ENCODE results near the gene LYST.

The LYST gene

DNA sequence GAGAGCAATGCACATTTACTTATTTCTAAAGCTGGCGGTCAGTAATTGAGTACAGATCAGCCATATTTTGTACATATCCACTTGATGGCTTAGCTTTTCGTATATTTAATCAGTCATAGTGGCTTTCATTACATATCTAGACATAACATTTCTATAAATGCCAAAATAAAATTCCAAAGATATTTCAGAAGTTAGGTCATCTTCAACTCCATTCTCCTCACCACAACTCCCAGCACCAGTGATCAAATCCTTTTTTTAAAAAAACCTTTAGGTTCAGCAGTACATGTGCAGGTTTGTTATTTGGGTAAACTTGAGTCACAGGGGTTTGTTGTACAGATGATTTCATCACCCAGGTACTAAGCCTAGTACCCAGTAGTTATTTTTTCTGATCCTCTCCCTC lies 163.2 kb downstream of the LYST start:
- no peak for DNase-seq

DNA sequence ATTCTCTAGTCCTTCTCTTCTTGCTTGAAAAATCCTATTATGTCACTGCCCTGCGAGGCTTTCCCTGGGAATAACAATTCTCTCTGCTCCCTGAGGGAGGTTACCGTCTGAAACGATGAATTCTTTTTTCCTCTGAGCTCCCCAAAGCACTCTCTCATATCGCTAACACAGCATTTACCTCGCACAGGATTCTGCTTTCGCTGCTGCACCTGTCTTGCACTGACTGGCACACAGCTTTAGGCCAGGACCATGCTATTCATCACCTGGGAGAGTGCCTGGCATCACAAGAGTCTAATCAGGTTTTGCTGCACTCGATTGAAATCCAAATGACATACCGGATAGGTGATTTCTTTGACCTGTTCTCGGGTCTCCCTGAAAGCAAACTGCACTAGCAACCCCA lies 164.3 kb downstream of the LYST start:
- no peak for DNase-seq

DNA sequence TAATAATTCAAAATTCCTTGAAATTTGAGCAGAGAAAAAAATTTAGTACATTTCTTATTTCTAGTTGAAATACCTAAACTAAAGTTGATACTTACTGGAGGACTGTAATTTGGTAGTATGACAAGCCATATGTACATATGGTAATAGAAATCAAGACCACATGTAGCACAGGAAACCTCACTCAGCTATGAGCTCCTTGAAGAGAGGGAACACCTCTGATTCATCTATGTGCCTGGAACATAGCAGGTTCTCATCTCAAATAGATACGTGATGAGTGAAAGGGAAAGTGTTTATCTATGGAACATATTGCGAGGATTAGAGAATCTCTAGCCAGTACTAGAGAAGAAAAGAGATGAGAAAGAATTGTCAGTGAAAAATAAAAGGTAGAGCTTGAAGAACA lies 169.2 kb downstream of the LYST start:
- DNase-seq, result no peak

DNA sequence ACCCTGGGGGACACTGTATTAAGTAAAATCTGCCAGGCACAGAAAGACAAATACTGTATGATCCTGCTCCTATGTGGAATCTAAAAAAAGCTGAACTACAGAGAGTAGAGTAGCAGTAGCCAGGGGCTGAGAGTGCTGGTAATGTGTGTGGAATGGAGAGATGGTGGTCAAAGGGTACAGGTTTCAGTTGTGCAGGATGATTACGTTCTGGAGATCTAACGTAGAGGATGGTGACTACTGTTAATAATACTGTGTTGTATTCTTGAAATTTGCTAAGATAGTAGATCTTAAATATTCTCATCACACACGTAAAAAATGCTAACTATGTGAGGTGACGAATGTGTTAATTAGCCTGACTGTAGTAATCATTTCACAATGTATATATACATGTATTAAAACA lies 177.3 kb downstream of the LYST start:
- DNase-seq, result no peak

DNA sequence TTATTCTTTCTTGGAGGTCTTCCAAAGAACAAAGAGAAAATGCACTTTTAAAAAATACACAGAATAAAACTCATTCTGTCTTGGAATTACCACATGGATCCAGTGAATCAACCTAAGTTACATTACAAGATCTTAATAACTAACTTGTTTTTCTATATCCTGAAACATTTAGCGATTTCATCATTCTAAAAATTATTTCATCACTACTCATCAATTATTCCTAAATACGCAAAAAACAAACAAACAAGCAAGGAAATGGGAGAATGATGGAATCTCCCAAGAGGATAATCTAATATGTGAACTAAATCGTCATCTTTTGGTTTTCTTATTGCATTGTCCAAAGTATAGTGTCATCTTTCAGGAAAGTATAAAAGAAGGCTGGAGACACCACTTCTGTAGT lies 178.6 kb downstream of the LYST start:
- no peak for DNase-seq

DNA sequence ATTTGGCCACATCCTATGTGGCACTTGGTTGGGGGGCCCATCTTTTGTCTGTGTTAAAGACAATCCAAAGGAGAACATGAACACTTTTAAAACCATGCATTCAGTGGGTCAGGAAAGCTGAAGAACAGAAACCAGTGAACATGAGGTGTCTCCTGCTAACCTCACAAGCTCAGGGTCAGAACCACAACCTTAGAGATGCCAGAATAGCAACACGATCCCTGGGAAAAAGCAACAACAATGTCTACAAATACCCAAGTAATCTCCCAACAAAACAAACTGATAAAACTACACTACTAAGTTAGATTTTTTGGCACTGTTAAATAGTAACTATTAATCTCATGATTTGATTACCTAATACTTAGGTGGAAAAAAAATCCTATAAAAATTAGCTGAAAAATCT lies 183.1 kb downstream of the LYST start:
- no peak for DNase-seq

DNA sequence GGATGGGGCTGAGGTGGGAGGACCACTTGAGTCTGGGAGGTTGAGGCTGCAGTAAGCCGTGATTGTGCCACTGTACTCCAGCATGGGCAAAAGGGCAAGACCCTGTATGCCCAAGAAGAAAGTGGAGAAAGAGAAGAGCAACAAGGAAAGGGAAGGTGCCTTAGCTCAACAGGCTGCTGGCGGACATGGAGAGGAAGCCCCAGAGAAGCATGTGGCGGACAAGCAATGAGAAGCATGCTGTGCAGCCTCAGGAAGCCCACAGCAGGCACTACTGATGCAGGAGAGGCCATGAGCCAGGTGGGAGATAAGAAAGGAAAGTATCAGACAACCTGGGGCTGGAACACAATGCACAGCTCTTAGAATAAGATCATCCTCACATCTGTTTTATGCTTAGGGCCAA lies 184.5 kb downstream of the LYST start:
- no peak for DNase-seq

DNA sequence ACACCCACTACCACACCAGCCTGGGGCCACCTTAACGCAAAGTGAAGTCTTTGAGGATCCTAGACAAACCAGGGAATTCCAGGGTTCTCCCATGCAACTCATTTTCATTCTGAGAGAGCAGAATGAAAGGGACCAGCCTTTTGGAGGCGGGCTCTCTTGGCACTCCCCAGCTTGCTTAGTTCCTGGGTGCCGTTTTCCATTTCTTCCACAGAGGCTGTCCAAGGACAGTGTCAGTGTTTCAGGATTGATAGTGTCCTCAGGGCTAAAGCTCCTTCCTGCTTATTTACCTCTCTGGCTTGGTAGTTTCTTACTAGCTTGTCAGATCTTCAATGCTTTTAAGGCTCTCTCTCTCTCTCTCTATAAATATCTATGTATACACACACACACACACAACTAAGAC lies 187.1 kb downstream of the LYST start:
- no peak for DNase-seq

DNA sequence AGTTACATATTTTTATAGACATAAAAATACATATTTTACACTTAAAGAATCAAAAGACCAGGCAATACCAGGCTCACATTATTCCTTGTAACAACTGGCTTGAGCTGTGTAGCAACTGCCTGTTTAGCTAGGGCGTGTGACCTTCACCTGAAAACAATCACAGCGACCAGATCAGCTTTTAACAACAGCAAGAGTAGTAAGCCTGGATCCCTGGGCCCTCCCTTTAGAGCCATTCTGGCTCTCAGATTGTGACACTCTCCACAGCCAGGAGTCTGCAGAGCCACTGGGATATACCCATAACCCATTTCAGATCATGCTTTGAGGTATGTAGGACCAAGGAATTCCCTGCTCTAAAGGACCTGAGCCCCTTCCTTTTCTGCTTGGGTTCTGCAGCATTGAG lies 187.7 kb downstream of the LYST start:
- no peak for DNase-seq

DNA sequence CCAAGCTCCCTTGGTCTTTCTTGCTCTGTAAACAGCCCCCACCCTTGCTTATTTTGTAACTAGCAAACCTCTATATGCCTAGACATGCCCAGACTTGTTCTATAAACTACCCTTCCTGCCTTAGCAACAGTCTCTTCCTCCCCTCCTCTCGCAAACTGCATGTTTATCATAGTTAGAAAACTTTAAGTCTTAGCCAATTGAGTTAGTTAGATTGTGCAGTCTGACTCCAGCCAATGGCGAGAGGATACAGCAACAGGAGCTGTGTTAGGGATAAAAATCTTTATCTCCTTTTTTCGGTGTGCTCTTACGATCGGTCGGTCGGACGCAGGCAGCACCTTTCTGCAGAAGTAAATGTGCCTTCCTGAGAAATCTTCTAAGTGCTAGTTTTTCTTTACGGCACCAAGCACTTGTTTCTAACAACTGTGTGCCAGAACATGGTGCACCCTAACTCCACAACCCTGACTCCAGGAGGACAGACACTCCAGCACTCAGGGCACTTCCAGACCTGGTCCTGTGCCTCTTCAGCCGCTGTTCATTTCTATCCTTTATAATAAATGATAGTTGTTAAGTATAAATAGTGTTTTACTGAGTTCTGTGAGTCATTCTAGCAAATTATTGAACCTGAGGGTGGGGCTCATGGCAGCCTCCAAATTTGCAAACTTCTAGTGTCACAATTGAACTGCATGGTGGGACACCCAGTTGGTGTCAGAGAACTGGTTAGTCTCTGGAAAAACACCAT lies 191.4 kb downstream of the LYST start:
- no peak for DNase-seq

DNA sequence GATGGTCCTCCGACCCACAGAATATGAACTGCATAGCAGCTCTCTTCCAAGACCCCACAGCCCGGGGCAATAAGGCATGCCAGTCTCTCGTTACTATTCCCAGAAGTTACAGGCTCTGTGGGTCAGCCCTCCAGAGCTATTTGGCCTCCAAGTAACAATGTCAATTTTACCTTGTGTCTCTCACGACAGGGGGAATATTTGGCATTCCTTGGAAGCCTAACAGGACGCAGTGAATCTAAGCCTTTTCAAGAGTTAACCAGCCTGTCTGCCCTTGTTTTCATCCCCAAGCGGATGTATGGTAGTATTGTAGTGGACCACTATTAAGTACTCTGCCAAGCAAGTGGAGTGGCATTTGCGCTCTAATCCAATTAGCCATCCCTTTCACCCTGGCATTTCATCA lies 192.7 kb downstream of the LYST start:
- DNase-seq, result no peak

DNA sequence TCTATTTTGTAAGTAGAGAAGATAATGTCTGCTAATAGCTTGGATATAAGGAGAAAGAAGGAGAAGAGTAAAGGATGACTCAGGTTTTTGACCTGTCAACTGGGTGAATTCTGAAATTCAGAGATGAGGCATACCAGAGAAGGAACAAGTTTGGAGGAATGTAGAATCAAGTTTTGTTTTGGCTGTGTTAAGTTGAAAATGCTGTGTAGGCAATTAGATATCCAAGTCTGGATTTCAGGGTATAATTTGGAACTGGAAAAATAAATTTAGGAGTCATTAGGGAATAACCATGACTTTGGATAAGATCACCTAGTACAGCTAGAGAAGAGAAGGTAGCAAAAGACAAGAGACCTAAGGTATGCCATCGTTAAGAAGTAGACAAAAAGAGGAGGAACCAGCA lies 194.7 kb downstream of the LYST start:
- DNase-seq, result no peak

DNA sequence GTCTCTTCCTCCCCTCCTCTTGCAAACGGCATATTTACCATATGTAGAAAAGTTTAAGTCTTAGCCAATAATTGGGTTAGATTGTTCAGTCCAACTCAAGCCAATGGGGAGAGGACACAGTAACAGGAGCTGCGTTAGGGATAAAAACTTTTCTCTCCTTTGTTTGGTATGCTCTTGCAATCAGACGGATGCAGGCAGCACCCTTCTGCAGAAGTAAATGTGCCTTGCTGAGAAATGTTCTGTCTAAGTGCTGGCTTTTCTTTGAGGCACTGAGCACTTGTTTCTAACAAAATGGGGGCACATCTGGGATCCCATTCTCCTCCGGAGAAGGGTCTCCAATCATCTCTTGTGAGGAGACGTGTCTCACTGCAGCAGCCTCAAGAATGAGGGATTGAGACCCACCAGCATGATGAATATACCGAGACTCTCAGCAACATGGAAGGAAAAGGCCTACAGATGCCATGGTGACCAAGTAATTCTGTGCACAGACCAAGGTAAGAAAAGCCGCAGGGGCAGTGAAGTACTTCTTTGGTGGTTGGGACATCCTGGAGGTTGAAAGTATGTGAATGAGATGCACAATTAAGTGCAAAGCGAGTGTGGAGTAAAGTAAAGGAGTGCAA lies 196.4 kb downstream of the LYST start:
- no peak for DNase-seq

DNA sequence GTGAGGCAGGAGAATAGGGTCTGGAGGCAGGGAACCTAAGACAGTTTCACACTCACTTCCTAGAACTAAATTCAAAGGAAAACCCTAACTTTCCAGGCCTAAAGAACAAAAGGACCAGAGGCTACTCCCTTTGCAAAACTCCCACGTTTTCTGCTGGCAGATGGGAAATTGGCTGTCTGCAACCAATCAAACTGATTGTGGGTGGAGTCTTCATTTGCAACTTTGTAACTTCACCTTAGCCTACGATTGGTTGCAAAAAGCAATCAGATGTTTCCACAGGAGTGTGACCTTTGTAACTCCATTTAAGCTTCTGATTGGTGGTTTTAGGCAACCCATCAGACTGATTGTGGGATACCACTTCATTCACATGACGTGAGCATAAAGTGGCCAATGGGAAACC lies 197.4 kb downstream of the LYST start:
- no peak for DNase-seq

DNA sequence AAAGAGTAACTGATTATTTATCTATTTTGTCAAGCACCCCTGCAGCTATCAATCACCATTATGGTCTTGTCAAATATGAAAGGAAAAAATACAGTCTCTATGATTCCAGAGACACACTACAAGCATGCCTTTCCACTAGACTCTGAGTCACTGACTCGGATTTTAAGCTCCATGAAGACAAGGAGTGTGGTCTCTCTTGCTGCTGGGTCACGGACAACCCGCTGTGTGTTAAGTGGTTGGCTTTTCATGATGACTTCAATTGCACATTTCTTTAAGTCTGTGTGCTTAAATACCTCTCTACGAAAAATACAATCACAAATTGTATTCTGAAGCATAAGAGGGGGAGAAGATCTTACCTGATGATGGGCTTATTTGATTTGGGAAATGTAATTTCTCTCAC lies 203.1 kb downstream of the LYST start:
- DNase-seq, result no peak

DNA sequence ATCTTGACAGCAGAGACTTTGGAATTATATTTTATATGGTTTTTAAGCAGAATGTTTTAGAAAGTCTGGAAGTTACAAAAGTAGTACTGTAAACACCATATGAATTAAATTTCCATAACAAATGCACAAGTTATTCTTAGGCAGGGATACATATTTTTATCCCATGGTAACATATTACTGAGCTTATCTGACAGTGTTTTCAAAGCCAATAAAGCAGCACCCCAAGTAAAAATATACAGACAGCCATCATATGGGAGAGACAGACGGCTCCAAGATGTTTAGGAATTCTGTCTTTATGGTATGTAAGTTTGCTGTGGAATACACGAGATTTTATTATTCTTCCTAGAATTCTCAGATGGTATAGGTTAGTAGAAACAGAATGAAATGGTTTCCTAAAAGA lies 205.1 kb downstream of the LYST start:
- DNase-seq, result no peak

DNA sequence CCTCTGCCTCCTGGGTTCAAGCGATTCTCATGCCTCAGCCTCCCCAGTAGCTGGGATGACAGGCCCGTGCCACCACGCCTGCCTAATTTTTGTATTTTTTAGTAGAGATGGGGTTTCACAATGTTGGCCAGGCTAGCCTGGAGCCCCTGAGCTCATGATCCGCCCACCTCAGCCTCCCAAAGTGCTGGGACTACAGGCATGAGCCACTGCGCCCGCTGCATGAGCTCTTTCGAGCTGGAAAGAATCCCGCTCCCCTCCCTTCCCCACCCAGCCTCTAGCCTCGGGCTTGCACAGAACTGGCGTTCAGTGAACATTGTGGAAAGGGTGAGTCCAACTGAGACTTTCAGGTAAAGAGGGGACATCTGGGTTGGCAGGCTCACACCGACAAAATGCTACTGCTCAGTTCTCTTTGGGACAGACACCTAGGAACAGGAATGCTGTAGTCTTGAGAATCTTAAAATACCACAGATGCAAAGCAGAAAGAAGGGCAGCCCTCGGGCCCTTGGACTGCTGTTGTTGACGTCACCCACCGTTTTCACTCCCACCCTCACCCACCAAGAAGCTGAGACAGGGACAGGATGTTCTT lies 207.4 kb downstream of the LYST start:
- no peak for DNase-seq

DNA sequence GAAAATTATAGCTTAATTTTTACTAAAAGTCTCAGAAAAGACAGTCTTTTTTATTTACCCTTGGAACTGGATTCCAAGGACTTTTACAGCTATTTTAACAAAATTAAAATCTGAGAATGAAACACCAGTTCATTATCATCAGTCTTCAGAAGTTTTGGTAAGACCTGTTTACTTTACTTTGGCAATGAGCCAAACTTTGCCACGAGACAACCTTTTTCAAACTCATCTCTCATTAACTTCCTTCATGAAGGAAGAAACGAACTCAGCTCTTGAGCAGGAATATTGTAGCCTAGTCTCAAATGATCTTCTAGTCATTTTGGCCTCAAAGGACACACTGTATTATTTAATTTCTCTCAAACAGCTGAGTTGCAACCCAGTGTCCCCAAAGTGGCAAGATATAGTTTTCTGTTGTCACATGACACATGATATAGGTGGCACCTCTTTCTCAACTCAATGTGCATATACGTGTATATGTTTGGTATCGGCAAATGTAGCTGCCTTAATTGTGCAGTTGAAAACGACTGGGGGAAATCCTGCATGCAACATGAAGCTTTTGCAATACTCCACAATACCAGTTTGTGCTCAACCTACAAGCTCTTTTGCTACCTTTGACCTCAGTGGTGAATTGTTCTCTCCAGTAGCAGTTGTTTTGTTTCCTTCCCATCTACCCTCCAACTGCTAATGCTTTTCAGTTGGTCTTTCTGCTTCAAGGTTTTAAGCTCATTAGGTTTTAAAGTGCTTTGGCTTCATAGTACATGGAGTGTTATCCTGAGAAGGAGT lies 208.8 kb downstream of the LYST start:
- DNase-seq, result no peak

DNA sequence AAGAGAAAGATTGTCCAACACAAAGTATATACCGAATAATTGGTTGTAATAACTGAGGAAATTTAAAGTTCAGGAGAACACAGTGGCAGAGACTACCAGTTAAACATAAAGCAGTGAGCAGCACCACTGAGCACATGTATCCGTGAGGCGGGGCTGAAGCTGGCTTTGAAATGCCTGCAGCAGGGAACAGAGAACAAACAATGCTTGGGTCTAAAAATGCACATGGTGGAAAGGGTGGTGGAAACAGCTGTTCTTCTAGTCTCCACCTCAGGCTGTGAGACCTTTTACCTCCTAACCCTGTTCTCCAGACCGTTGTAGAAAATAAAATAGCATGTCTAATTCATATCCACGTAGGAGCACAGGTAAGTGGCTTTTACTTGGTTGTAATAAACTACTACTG lies 209.4 kb downstream of the LYST start:
- DNase-seq, result no peak

DNA sequence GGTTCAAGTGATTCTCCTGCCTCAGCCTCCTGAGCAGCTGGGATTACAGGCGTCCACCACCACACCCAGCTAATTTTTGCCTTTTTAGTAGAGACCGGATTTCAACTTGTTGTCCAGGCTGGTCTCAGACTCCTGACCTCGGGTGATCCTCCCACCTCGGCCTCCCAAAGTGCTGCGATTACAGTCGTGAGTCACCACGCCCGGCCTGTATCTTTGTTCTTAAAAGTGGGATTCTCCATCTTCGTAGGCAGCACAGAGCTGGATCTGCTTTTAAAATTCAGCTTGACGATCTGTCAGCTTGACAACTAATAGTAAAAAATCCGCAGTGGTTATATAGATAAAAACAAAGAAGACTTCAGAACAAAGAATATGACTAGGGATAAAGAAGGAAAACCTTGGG lies 214.3 kb downstream of the LYST start:
- DNase-seq, result no peak

DNA sequence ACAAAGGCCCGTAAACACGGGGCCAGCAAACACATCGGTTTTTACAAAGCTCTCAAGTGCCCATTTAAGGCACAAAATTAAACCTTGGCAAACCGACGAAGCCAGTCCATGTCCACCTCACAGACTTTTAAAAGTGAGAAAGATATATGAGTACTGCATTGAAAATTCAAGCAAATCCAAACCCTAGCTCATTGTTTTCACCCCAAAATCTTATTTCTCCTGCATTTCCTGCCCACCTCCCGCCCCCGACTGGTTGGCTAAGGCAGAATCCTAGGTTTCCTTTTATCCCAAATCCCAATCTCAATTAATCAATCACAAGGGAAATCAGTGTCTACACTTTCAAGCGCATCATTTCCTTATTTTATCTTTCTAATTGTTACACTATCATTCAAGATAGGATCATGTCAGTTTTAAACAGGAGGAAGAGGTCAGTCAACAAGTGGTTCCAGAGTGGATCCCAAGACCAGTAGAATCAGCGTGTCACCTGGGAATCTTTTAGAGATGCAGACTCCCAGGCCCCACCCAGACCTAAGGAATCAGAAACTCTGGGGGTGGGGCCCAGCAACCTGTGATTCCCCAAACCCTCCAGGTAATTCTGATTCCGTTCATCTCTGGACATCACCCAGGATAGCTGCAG lies 215.4 kb downstream of the LYST start:
- DNase-seq, result no peak

DNA sequence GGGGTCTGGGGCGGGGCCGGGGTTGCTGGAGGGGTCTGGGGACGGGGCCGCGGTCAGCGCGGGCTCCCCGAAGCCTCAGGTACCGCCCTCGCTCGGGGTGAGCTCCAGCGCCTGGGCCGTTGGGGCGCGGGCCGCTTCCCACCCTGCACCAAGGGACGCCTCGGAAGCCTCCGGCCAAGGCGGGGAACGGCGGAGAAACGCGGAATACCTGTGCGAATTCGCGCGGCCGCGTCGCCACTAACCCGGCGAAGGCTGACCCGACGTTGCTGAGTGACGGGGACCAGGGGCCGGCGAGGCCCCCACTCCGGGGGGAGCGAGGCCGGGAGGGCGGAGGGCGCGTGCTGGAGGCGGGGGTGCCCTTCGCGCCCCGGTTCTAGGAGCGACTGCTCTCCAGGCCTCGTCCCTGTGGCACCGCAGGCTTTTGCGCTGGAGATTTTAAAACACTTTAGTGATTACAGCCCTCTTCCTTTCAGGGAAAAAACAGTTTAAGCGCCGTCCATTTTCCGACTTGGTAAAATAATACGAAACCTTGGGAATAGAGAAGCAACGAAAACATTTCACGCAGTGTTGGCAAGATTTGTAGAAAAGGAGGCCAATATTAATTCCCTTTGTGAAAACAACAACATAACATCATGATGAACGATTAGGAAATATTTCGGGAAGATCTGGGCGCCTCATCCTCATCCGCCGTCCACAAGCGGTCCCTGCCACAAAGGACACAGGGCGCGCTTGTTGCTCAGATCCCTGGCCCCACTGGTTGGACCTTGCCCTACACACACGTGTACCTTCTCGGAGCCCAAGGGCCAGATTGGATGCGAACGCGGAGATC lies 216.2 kb downstream of the LYST start:
- DNase-seq, result no peak
